ENCODE data around the gene APLF.

DNA sequence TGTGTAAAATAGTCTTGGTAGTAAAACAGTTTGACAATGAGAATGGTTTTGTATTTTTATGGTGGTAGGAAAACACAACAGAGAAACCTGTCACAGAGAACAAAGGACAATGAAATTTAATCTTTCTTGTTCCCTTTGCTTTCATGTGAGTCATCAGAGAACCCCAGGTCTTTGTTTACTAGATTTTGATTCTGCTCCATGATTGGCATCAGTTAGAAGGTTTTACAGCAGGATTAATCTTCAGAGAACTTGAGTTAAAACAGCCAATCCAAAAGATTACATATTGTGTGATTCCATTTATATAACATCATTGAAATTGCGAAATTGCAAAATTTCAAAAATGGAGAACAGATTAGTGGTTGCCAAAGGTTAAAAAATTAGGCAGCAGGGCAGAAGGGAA is 2.5 kb downstream of the APLF start:
- TF ChIP-seq, protein P1, sequence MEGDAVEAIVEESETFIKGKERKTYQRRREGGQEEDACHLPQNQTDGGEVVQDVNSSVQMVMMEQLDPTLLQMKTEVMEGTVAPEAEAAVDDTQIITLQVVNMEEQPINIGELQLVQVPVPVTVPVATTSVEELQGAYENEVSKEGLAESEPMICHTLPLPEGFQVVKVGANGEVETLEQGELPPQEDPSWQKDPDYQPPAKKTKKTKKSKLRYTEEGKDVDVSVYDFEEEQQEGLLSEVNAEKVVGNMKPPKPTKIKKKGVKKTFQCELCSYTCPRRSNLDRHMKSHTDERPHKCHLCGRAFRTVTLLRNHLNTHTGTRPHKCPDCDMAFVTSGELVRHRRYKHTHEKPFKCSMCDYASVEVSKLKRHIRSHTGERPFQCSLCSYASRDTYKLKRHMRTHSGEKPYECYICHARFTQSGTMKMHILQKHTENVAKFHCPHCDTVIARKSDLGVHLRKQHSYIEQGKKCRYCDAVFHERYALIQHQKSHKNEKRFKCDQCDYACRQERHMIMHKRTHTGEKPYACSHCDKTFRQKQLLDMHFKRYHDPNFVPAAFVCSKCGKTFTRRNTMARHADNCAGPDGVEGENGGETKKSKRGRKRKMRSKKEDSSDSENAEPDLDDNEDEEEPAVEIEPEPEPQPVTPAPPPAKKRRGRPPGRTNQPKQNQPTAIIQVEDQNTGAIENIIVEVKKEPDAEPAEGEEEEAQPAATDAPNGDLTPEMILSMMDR (conservative IDR thresholded peaks at IDR 0.05; ENCODE audit: low read length) = no peak
- TF ChIP-seq EZH2phosphoT487 (IDR thresholded peaks at IDR 0.05; ENCODE audit: borderline replicate concordance, low read depth, low read length) = no peak

Measured in OCI-LY7 (cell line).